Brain microvascular endothelial cell (primary cell): ENCODE measurements around the gene NFATC1.

ENCODE experiments used
- DNase-seq: peaks from one replicate; pipeline ENCODE4 v3.0.0-alpha.2; 2020
- H3K27ac ChIP-seq: fragments of 250-450 bp; sonication (Bioruptor Pico); 2 replicates; pipeline ENCODE4 v1.5.1; 2020; ENCODE audit warnings: mild to moderate bottlenecking, moderate library complexity
- H3K27me3 ChIP-seq: fragments of 250-450 bp; sonication (Bioruptor Pico); replicated peaks from 2 replicates; pipeline ENCODE4 v1.5.1; 2020; ENCODE audit warnings: mild to moderate bottlenecking
- H3K36me3 ChIP-seq: fragments of 250-450 bp; sonication (Bioruptor Pico); replicated peaks from 2 replicates; pipeline ENCODE4 v1.5.1; 2020; ENCODE audit warnings: mild to moderate bottlenecking
- H3K4me3 ChIP-seq: 2 replicates; pipeline ENCODE4 v1.5.1; 2011; ENCODE audit warnings: low read depth, mild to moderate bottlenecking, control low read depth, low read length, moderate library complexity
- CTCF ChIP-seq: IDR thresholded peaks from 2 replicates; pipeline ENCODE4 v1.5.1; 2011; ENCODE audit warnings: low read depth, mild to moderate bottlenecking, moderate library complexity, low read length, control low read depth, inconsistent platforms; ENCODE audit errors: missing control alignments
- in situ Hi-C: cut with HindIII; loops from 2 replicates; pipeline ENCODE4 v1.10.0; 2017; ENCODE audit warnings: low sequenced_read_pairs, low pct_ligation_motif_present

NFATC1 gene

GRCh38 chr18:79493211-79493800 is 97.6 kb downstream of the NFATC1 start:
- TF ChIP-seq CTCF: no peak
- in situ Hi-C loops: no loop called here

GRCh38 chr18:79493801-79494211 is 98.1 kb downstream of the NFATC1 start:
- in situ Hi-C loops: no loop called here
- TF ChIP-seq CTCF: no peak
- H3K36me3 ChIP-seq: no peaks in the 10 kb centered on the region
- no peak for DNase-seq
- H3K27ac ChIP-seq: no peak overlapping the region
- no peaks in the 10 kb centered on the region for H3K27me3 ChIP-seq
- no peak overlapping the region for H3K4me3 ChIP-seq

More at GRCh38 chr18:79493211-79493800, 97.6 kb downstream of the NFATC1 start:
- H3K4me3 ChIP-seq: no peak overlapping the region
- no peak for DNase-seq
- no peaks in the 10 kb centered on the region for H3K36me3 ChIP-seq
- no peak overlapping the region for H3K27ac ChIP-seq
- H3K27me3 ChIP-seq: no peaks in the 10 kb centered on the region

- H3K27me3 ChIP-seq: no peaks in the 10 kb centered on the region
- H3K4me3 ChIP-seq: no peak overlapping the region
- TF ChIP-seq CTCF: no peak
- DNase-seq: no peak
- in situ Hi-C loops: no loop called here
- H3K36me3 ChIP-seq: no peaks in the 10 kb centered on the region
- H3K27ac ChIP-seq: no peak overlapping the region
Observed at GRCh38 chr18:79494936-79495335, 99.2 kb downstream of the NFATC1 start.

- no peak for TF ChIP-seq CTCF
- no peak for DNase-seq
- H3K27ac ChIP-seq: no peak overlapping the region
- H3K27me3 ChIP-seq: no peaks in the 10 kb centered on the region
- no peak overlapping the region for H3K4me3 ChIP-seq
- in situ Hi-C loops: no loop called here
- H3K36me3 ChIP-seq: no peaks in the 10 kb centered on the region
Observed at GRCh38 chr18:79495591-79496071, 99.9 kb downstream of the NFATC1 start.

GRCh38 chr18:79496237-79496977 is 100.7 kb downstream of the NFATC1 start:
- in situ Hi-C loops: no loop called here
- no peak for TF ChIP-seq CTCF
- DNase-seq: no peak
- Histone ChIP-seq H3K27me3 (no peaks in the 10 kb centered on the region), H3K4me3 (no peak overlapping the region), H3K27ac (no peak overlapping the region), H3K36me3 (no peaks in the 10 kb centered on the region)
